ENCODE measurements around the gene CLEC4D. TPM values are rescaled to one million over a fixed set of nuclear protein-coding genes. Genes with fewer than 3 reads are reported as not detected.
"Not testable (repeated sequence)": the region's sequence is repeated elsewhere in the genome, so short reads cannot be mapped to it uniquely, and the experiment has no call there.

CLEC4D gene
- total RNA-seq, 1 experiment from 2014 or later = not detected

DNA sequence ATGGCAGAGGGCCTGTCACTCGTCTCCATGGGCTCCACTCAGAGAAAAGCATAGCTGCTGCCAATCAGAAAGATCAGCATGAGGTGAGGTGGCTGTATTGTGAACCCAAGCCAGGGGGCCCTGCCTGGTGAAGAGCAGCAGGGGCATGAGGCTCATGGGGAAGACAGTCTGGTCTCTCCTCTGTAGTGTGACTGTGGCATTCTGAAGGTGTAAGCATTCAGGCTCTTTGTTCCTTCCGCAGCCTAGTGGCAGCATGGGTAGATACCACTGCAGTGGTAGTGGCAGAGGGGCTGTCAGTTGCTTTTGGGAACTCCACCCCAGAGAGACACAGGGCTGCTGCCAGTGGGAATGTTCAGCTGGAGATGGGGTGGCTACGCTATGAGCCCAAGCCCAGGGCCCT, 5.1 kb upstream of the CLEC4D start:
- H3K27me3 ChIP-seq (ENCODE audit: low read length) = no peaks in the 10 kb centered on the region
- no peaks in the 10 kb centered on the region for H3K36me3 ChIP-seq (ENCODE audit: insufficient read depth, low read length)
- no peaks in the 10 kb centered on the region for H4K20me1 ChIP-seq (ENCODE audit: insufficient read depth, low read depth, low read length)
- H3K9me3 ChIP-seq (ENCODE audit: low read length) = no peaks in the 10 kb centered on the region
- H2AFZ ChIP-seq (ENCODE audit: low read length) = no peak overlapping the region
- DNase-seq = no peak
- no peaks in the 10 kb centered on the region for H3K9me2 ChIP-seq (replicated peaks; ENCODE audit: insufficient read depth, low read length)
- H3K9ac ChIP-seq (ENCODE audit: low read length) = no peak overlapping the region
- H3K4me2 ChIP-seq (ENCODE audit: low read depth, low read length, poor library complexity, severe bottlenecking) = no peak overlapping the region
- no peak overlapping the region for H3K27ac ChIP-seq (ENCODE audit: low read length)
- H3K4me1 ChIP-seq (ENCODE audit: low read length) = peaks cover 15% of the 10 kb centered on the region
- H3K4me3 ChIP-seq (ENCODE audit: low read length) = no peak overlapping the region
- no peaks in the 10 kb centered on the region for H3K79me2 ChIP-seq (ENCODE audit: low read length)

DNA sequence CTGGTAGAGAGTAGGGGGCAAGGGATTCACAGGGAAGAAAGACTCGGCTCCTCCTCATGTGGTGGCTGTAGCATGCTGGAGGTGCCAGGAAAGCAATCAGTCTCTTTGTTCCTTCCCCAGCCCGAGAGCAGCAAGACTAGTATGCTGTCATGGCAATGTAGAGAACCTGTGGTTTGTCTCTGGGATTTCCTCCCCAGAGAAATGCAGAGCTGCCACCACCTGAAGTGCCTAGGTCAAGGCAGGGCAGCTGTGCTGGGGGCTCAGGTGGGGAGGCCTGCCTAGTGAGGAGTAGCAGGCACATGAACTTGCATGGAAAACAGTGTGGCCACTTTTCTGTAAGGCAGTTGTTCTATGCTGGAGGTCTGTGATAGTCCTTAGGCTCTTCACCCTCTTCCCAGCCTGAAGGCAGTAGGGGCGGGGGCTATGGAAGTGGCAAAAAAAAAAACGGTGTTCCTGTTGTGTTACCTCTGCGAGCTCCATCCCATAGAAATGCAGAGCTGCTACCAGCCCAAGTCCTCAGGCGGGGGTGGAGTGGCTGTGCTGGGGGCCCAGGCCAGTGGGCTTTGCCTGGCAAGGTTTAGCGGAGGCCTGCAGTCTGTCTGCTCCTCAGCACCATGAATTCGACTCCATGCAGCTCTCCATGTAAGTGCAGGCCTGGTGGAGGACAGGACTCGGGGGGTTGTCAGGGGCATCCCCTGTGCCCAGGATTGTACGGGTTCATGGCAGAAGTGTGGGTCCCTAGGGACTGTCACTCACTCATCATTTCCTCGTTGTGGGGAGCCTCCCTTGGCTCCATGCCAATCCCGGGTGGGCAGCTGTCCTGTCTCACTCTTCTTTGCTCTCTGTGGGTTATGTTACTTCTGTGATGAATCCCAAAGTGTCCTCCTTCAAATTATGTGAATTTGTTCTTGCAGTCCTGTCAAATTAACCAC, 4.1 kb upstream of the CLEC4D start:
- no peaks in the 10 kb centered on the region for H3K27me3 ChIP-seq (ENCODE audit: low read length)
- H3K4me1 ChIP-seq (ENCODE audit: low read length) = peaks cover 15% of the 10 kb centered on the region
- H3K9ac ChIP-seq (ENCODE audit: low read length) = no peak overlapping the region
- H3K27ac ChIP-seq (ENCODE audit: low read length) = no peak overlapping the region
- H3K36me3 ChIP-seq (ENCODE audit: insufficient read depth, low read length) = no peaks in the 10 kb centered on the region
- no peaks in the 10 kb centered on the region for H3K9me2 ChIP-seq (replicated peaks; ENCODE audit: insufficient read depth, low read length)
- H3K79me2 ChIP-seq (ENCODE audit: low read length) = no peaks in the 10 kb centered on the region
- H2AFZ ChIP-seq (ENCODE audit: low read length) = no peak overlapping the region
- H3K9me3 ChIP-seq (ENCODE audit: low read length) = no peaks in the 10 kb centered on the region
- no peak overlapping the region for H3K4me2 ChIP-seq (ENCODE audit: low read depth, low read length, poor library complexity, severe bottlenecking)
- H4K20me1 ChIP-seq (ENCODE audit: insufficient read depth, low read depth, low read length) = no peaks in the 10 kb centered on the region
- H3K4me3 ChIP-seq (ENCODE audit: low read length) = no peak overlapping the region
- DNase-seq = peak; percentile 50

DNA sequence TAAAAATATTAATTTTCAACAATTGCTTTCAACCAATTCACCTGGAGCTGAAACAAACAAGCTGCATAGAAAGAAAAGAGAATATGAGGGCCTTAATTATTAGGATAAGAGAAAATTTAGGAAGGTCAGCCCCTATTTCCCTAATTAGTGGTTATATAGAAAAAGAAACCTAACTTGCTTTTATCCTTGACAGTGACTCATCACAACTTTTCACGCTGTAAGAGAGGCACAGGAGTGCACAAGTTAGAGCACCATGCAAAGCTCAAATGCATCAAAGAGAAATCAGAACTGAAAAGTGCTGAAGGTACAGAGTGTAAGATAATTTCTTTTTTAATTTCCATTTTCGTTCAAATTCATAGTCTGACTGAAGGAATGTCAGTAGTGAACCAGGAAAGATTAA, 4.7 kb downstream of the CLEC4D start:
- Histone ChIP-seq H3K9ac (ENCODE audit: low read length) (no peak overlapping the region), H3K36me3 (ENCODE audit: insufficient read depth, low read length) (no peaks in the 10 kb centered on the region), H4K20me1 (ENCODE audit: insufficient read depth, low read depth, low read length) (no peaks in the 10 kb centered on the region), H2AFZ (ENCODE audit: low read length) (no peak overlapping the region), H3K4me1 (ENCODE audit: low read length) (no peaks in the 10 kb centered on the region), H3K9me3 (ENCODE audit: low read length) (no peaks in the 10 kb centered on the region), H3K4me3 (ENCODE audit: low read length) (no peak overlapping the region), H3K4me2 (ENCODE audit: low read depth, low read length, poor library complexity, severe bottlenecking) (no peak overlapping the region), H3K79me2 (ENCODE audit: low read length) (no peaks in the 10 kb centered on the region), H3K27ac (ENCODE audit: low read length) (no peak overlapping the region), H3K9me2 (replicated peaks; ENCODE audit: insufficient read depth, low read length) (no peaks in the 10 kb centered on the region), H3K27me3 (ENCODE audit: low read length) (no peaks in the 10 kb centered on the region)
- no peak for DNase-seq

DNA sequence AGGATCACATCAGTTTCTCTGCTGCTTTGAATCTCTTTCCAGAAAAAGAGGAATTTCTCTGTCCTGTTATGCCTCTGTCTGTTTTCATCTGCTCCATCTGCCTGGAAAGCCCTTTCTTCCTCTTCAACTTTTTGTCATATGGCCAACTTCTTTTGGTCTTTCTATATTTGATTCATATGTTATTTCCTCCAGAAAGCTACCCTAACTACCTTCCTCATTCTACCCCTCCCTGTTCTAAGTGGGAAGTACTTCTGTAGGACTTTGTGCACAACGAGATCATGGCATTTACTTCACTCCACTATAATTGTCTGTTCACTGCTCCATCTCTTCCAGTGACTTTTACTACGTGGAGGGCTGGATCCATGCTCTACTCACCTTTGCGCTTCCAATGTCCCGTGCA, 5.9 kb downstream of the CLEC4D start:
- H3K4me3 ChIP-seq (ENCODE audit: low read length) = no peak overlapping the region
- no peaks in the 10 kb centered on the region for H3K9me3 ChIP-seq (ENCODE audit: low read length)
- no peaks in the 10 kb centered on the region for H3K36me3 ChIP-seq (ENCODE audit: insufficient read depth, low read length)
- DNase-seq = no peak
- H3K27ac ChIP-seq (ENCODE audit: low read length) = no peak overlapping the region
- H3K27me3 ChIP-seq (ENCODE audit: low read length) = no peaks in the 10 kb centered on the region
- H3K9me2 ChIP-seq (replicated peaks; ENCODE audit: insufficient read depth, low read length) = no peaks in the 10 kb centered on the region
- H4K20me1 ChIP-seq (ENCODE audit: insufficient read depth, low read depth, low read length) = no peaks in the 10 kb centered on the region
- no peak overlapping the region for H2AFZ ChIP-seq (ENCODE audit: low read length)
- no peaks in the 10 kb centered on the region for H3K4me1 ChIP-seq (ENCODE audit: low read length)
- H3K79me2 ChIP-seq (ENCODE audit: low read length) = no peaks in the 10 kb centered on the region
- H3K9ac ChIP-seq (ENCODE audit: low read length) = no peak overlapping the region
- no peak overlapping the region for H3K4me2 ChIP-seq (ENCODE audit: low read depth, low read length, poor library complexity, severe bottlenecking)

DNA sequence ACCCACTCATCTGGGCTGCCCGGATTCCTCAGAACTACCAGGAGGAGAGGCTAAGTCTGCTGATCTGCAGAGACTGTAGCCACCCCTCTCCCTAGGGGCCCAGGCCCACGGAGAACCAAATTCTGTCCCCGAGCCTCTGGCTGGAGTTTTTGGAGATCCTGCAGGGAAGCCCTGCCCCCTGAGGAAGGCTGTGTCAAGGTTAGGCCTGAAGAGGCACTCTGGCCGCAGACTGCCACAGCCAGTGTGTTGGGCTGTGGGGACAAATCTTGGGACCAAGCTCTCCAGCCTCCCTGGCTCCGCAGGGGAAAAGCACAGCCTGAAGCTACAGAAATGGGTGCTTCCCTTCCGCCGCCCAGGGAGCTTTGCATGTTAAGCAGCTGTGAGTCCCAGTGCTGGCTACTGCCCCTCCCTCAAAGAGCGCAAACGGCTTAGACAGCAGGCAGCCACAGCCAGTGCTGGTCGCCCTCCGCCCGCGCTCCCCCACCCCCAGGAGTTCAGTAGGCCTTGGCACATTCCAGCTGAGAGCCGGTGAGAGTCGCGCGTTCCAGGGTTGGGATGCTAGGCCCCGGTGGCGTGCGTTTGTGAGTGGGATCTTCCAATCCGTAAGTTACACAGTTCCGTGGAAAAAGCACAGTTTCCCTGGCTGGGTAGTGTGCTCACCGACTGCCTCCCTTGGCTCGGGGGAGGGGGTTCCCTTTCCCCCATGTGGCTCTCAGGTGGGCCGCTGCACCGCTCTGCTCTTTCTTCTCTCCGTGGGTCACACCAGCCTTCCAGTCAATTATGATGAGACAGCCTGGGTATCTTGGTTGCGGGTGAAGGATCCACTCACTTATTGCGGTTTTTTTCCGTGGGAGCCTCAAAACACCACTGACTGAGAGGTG, 14.2 kb downstream of the CLEC4D start:
- no peak overlapping the region for H3K4me2 ChIP-seq (ENCODE audit: low read depth, low read length, poor library complexity, severe bottlenecking)
- no peak for DNase-seq
- H3K27ac ChIP-seq (ENCODE audit: low read length) = no peak overlapping the region
- H2AFZ ChIP-seq (ENCODE audit: low read length) = no peak overlapping the region
- H3K27me3 ChIP-seq (ENCODE audit: low read length) = no peaks in the 10 kb centered on the region
- peaks cover 7% of the 10 kb centered on the region; the same call in 1 of the 2 replicates for H3K4me1 ChIP-seq (ENCODE audit: low read length)
- H3K36me3 ChIP-seq (ENCODE audit: insufficient read depth, low read length) = no peaks in the 10 kb centered on the region
- H3K4me3 ChIP-seq (ENCODE audit: low read length) = no peak overlapping the region
- H3K9ac ChIP-seq (ENCODE audit: low read length) = no peak overlapping the region
- H3K79me2 ChIP-seq (ENCODE audit: low read length) = no peaks in the 10 kb centered on the region
- H3K9me3 ChIP-seq (ENCODE audit: low read length) = no peaks in the 10 kb centered on the region
- no peaks in the 10 kb centered on the region for H3K9me2 ChIP-seq (replicated peaks; ENCODE audit: insufficient read depth, low read length)
- no peaks in the 10 kb centered on the region for H4K20me1 ChIP-seq (ENCODE audit: insufficient read depth, low read depth, low read length)

DNA sequence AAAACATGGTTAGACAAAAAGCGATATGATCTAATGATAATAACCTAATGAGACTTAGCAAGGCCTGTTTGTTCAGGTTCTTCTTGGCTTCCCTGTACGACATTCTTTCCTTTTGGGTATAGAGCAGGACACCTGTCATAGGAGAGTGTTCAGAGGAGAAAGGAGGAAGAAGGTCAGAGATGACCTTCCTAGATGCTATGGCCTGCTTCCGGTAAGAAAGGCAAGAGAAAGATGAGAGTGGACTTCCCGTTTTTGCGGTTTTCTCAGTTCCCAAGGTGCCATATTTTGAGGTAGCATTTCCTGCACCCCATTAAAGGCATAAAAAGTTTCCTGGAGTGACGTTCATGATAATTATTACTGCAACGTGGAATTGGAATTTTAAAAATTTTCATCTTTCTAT, 18.7 kb downstream of the CLEC4D start:
- Histone ChIP-seq H3K9me3 (ENCODE audit: low read length) (no peaks in the 10 kb centered on the region), H3K4me2 (ENCODE audit: low read depth, low read length, poor library complexity, severe bottlenecking) (no peak overlapping the region), H3K4me3 (ENCODE audit: low read length) (no peak overlapping the region), H4K20me1 (ENCODE audit: insufficient read depth, low read depth, low read length) (no peaks in the 10 kb centered on the region), H3K27me3 (ENCODE audit: low read length) (no peaks in the 10 kb centered on the region), H3K9ac (ENCODE audit: low read length) (no peak overlapping the region), H3K4me1 (ENCODE audit: low read length) (peaks cover 7% of the 10 kb centered on the region; the same call in 1 of the 2 replicates), H2AFZ (ENCODE audit: low read length) (no peak overlapping the region), H3K36me3 (ENCODE audit: insufficient read depth, low read length) (no peaks in the 10 kb centered on the region), H3K27ac (ENCODE audit: low read length) (no peak overlapping the region), H3K9me2 (replicated peaks; ENCODE audit: insufficient read depth, low read length) (no peaks in the 10 kb centered on the region), H3K79me2 (ENCODE audit: low read length) (no peaks in the 10 kb centered on the region)
- no peak for DNase-seq

DNA sequence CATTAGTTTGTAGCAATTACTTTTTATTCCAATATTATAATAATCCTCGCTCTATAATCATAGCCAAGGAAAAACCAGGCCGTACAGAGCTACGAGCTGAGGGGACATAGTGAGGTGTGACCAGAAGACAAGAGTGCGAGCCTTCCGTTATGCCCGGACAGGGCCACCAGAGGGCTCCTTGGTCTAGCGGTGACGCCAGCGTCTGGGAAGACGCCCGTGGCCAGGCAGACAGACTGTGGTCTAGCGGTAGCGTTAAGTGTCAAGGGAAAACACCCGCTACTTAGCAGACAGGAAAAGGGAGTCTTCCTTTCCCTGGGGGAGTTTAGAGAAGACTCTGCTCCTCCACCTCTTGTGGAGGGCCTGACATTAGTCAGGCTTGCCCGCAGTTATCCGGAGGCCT, 24.5 kb downstream of the CLEC4D start:
- H3K4me1 ChIP-seq (ENCODE audit: low read length); H3K4me2 ChIP-seq (ENCODE audit: low read depth, low read length, poor library complexity, severe bottlenecking); H4K20me1 ChIP-seq (ENCODE audit: insufficient read depth, low read depth, low read length); H3K36me3 ChIP-seq (ENCODE audit: insufficient read depth, low read length); H3K9me2 ChIP-seq (replicated peaks; ENCODE audit: insufficient read depth, low read length); H3K27me3 ChIP-seq (ENCODE audit: low read length); H2AFZ ChIP-seq (ENCODE audit: low read length); H3K9ac ChIP-seq (ENCODE audit: low read length); H3K4me3 ChIP-seq (ENCODE audit: low read length); H3K27ac ChIP-seq (ENCODE audit: low read length); H3K9me3 ChIP-seq (ENCODE audit: low read length); H3K79me2 ChIP-seq (ENCODE audit: low read length): not testable (repeated sequence)
- peak; percentile 63 for DNase-seq

DNA sequence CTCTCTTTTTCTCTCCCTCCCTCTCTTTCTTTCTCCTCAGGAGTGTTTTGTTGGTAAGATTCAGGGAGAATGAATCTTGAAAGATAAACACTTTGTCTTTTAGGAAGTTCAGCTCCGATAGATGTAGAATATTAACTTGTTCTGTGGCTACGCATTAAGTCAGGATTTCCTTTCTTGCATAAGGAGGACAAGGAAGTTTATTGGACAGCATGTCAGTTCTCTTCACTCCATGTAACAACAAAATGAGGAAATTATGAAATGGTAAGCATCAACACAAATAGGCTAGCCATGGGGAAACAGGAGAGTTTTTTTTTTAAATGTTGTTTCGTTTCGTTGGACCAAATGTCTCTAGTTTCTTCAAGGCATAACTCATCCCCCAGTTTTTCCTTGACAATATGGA, 27.5 kb downstream of the CLEC4D start, which contains the start of gene CLEC4E:
Gene CLEC4E, minus strand, starts transcription at position 75 of the 400 bp plus-strand sequence. CDS start 108 bp downstream, outside the sequence.
- H3K9me2 ChIP-seq (replicated peaks; ENCODE audit: insufficient read depth, low read length); H2AFZ ChIP-seq (ENCODE audit: low read length); H3K79me2 ChIP-seq (ENCODE audit: low read length); H3K36me3 ChIP-seq (ENCODE audit: insufficient read depth, low read length); H3K9ac ChIP-seq (ENCODE audit: low read length); H4K20me1 ChIP-seq (ENCODE audit: insufficient read depth, low read depth, low read length); H3K27me3 ChIP-seq (ENCODE audit: low read length); H3K9me3 ChIP-seq (ENCODE audit: low read length); H3K4me3 ChIP-seq (ENCODE audit: low read length); DNase-seq; H3K4me2 ChIP-seq (ENCODE audit: low read depth, low read length, poor library complexity, severe bottlenecking); H3K27ac ChIP-seq (ENCODE audit: low read length): not testable (repeated sequence)
- peaks cover 15% of the 10 kb centered on the region for H3K4me1 ChIP-seq (ENCODE audit: low read length)
